GM12891 (cell line): ENCODE results near the gene SWSAP1.

ENCODE experiments used
- POLR2A ChIP-seq: IDR thresholded peaks from 2 replicates; pipeline ENCODE4 v1.6.1; 2011; ENCODE audit warnings: low read depth, low read length, control low read depth
- POLR2AphosphoS5 ChIP-seq: IDR thresholded peaks from 2 replicates; pipeline ENCODE4 v1.6.1; 2011; ENCODE audit warnings: low read depth, low read length, control low read depth
- SPI1 ChIP-seq: IDR thresholded peaks from 2 replicates; pipeline ENCODE4 v1.6.1; 2011; ENCODE audit warnings: low read depth, low read length, control low read depth
- TAF1 ChIP-seq: IDR thresholded peaks from 2 replicates; pipeline ENCODE4 v1.6.1; 2011; ENCODE audit warnings: low read depth, low read length, control low read depth

DNA sequence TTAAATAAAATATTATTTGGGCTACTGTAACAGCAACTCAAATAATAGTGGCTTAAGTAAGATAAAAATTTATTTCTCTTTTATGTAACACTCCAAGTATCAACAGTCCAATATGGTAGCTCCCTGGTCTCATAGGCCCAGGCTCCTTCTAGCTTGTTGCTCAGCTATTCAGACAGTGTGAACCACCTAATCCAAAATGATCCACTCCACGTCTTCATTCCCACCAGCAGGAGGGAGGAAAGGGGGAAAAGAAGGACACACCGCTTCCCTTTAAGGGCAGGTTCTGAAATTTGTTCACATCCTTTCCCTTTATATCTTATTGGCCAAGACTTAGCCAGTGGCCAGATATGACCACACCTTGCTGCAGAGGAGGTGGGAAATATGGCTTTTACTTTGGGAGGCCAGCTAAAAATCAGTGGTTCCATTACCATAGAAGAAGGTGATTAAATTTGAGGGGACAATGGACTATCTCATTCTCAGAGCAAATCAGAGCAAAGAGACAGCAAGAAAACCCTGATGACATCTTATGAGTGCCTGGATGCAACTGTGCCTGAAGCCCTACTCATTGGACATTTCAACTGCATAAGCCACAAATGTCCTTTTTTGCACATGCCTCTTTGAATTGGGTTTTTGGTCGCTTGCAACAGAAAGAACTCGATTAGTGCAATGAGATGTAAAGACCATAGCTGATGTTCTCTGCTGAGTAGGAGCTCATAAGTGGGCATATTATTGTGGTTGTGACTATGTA lies 16.6 kb downstream of the SWSAP1 start:
- TF ChIP-seq POLR2A, result no peak
- no peak for TF ChIP-seq TAF1
- TF ChIP-seq POLR2AphosphoS5, result no peak
- TF ChIP-seq SPI1, result no peak
